ENCODE data around the gene UGT1A4. TPM values are rescaled to one million over a fixed set of nuclear protein-coding genes. Genes with fewer than 3 reads are reported as not detected.

UGT1A4 gene
- total RNA-seq, 1 experiment from 2014 or later: 0.12 TPM

DNA sequence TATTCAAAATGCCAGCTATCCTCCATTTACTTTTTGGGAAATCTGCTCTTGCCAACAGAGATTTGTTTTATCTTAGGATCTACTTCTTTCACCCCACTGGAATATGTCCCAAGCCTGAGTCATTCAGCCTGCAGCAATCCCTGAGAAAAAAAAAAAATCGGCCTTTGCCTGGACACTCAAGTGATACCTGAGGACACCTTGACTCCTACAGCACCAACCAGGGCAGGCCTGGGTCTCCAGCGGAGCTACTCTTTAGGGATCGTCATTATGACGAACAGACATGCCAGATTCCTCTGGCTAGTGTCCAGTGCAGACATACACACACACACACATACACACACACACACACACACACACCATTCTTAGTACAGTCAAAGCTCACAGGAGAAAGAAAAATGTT, 28.1 kb upstream of the UGT1A4 start:
- no peaks in the 10 kb centered on the region for H4K20me1 ChIP-seq (ENCODE audit: insufficient read depth)
- no peak overlapping the region for H2AFZ ChIP-seq (ENCODE audit: low read depth, low read length, poor library complexity, severe bottlenecking)
- intact Hi-C loops (cut with micrococcal nuclease): no loop called here
- no peak overlapping the region for H3K9ac ChIP-seq (ENCODE audit: low read length)
- H3K9me2 ChIP-seq (ENCODE audit: insufficient read depth): no peaks in the 10 kb centered on the region
- H3K4me2 ChIP-seq (ENCODE audit: low read length): no peak overlapping the region
- H3K4me3 ChIP-seq (replicated peaks in 1 of 2; ENCODE audit: low read depth in 1 of 2, low read length in 2 of 2): no peak overlapping the region
- TF ChIP-seq POLR2AphosphoS5 (IDR thresholded peaks at IDR 0.05; ENCODE audit: low read depth, low read length) (no peak), RAD21 (IDR thresholded peaks at IDR 0.05; ENCODE audit: low read depth) (no peak), TCF7L2 (IDR thresholded peaks at IDR 0.05; ENCODE audit: borderline replicate concordance, extremely low read depth, insufficient read depth, insufficient read length) (no peak), ELF1 (IDR thresholded peaks at IDR 0.05; ENCODE audit: borderline replicate concordance, low read depth) (no peak), FOSL1 (IDR thresholded peaks at IDR 0.05; ENCODE audit: low read depth) (no peak), ZFX (IDR thresholded peaks at IDR 0.05) (no peak), POLR2A (IDR thresholded peaks at IDR 0.05; ENCODE audit: borderline replicate concordance, extremely low read depth, insufficient read depth, insufficient read length) (no peak), EZH2 (IDR thresholded peaks at IDR 0.05) (no peak), YY1 (IDR thresholded peaks at IDR 0.05; ENCODE audit: extremely low read depth, insufficient replicate concordance, low read depth, low read length) (no peak), EGR1 (IDR thresholded peaks at IDR 0.05; ENCODE audit: low read depth) (no peak)
- TF ChIP-seq, protein P1, sequence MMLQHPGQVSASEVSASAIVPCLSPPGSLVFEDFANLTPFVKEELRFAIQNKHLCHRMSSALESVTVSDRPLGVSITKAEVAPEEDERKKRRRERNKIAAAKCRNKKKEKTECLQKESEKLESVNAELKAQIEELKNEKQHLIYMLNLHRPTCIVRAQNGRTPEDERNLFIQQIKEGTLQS (IDR thresholded peaks at IDR 0.05): no peak
- TF ChIP-seq, protein P2, sequence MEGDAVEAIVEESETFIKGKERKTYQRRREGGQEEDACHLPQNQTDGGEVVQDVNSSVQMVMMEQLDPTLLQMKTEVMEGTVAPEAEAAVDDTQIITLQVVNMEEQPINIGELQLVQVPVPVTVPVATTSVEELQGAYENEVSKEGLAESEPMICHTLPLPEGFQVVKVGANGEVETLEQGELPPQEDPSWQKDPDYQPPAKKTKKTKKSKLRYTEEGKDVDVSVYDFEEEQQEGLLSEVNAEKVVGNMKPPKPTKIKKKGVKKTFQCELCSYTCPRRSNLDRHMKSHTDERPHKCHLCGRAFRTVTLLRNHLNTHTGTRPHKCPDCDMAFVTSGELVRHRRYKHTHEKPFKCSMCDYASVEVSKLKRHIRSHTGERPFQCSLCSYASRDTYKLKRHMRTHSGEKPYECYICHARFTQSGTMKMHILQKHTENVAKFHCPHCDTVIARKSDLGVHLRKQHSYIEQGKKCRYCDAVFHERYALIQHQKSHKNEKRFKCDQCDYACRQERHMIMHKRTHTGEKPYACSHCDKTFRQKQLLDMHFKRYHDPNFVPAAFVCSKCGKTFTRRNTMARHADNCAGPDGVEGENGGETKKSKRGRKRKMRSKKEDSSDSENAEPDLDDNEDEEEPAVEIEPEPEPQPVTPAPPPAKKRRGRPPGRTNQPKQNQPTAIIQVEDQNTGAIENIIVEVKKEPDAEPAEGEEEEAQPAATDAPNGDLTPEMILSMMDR (IDR thresholded peaks at IDR 0.05 in 2 of 3, conservative IDR thresholded peaks at IDR 0.05 in 1 of 3; ENCODE audit: borderline replicate concordance in 1 of 3, insufficient read depth in 1 of 3, low read depth in 2 of 3, low read length in 2 of 3): no peak
- TF ChIP-seq, protein P3, sequence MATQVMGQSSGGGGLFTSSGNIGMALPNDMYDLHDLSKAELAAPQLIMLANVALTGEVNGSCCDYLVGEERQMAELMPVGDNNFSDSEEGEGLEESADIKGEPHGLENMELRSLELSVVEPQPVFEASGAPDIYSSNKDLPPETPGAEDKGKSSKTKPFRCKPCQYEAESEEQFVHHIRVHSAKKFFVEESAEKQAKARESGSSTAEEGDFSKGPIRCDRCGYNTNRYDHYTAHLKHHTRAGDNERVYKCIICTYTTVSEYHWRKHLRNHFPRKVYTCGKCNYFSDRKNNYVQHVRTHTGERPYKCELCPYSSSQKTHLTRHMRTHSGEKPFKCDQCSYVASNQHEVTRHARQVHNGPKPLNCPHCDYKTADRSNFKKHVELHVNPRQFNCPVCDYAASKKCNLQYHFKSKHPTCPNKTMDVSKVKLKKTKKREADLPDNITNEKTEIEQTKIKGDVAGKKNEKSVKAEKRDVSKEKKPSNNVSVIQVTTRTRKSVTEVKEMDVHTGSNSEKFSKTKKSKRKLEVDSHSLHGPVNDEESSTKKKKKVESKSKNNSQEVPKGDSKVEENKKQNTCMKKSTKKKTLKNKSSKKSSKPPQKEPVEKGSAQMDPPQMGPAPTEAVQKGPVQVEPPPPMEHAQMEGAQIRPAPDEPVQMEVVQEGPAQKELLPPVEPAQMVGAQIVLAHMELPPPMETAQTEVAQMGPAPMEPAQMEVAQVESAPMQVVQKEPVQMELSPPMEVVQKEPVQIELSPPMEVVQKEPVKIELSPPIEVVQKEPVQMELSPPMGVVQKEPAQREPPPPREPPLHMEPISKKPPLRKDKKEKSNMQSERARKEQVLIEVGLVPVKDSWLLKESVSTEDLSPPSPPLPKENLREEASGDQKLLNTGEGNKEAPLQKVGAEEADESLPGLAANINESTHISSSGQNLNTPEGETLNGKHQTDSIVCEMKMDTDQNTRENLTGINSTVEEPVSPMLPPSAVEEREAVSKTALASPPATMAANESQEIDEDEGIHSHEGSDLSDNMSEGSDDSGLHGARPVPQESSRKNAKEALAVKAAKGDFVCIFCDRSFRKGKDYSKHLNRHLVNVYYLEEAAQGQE (IDR thresholded peaks at IDR 0.05; ENCODE audit: low read depth): no peak
- TF ChIP-seq, protein P4, sequence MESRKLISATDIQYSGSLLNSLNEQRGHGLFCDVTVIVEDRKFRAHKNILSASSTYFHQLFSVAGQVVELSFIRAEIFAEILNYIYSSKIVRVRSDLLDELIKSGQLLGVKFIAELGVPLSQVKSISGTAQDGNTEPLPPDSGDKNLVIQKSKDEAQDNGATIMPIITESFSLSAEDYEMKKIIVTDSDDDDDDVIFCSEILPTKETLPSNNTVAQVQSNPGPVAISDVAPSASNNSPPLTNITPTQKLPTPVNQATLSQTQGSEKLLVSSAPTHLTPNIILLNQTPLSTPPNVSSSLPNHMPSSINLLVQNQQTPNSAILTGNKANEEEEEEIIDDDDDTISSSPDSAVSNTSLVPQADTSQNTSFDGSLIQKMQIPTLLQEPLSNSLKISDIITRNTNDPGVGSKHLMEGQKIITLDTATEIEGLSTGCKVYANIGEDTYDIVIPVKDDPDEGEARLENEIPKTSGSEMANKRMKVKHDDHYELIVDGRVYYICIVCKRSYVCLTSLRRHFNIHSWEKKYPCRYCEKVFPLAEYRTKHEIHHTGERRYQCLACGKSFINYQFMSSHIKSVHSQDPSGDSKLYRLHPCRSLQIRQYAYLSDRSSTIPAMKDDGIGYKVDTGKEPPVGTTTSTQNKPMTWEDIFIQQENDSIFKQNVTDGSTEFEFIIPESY (IDR thresholded peaks at IDR 0.05; ENCODE audit: extremely low read depth, insufficient replicate concordance, low read length): no peak
- H3K36me3 ChIP-seq (ENCODE audit: control insufficient read depth in 1 of 2, insufficient read depth in 2 of 2, low read length in 2 of 2): no peaks in the 10 kb centered on the region
- ChIA-PET CTCF (no interaction called here), POLR2A (no interaction called here), RAD21 (ENCODE audit: low non-redundant PET in 1 of 2, low total read pairs in 2 of 2, uncharacterized antibody in 2 of 2, unreplicated experiment in 2 of 2) (no interaction called here)
- no peaks in the 10 kb centered on the region for H3K79me2 ChIP-seq (ENCODE audit: insufficient read depth, low read length)
- H3K9me3 ChIP-seq (ENCODE audit: control insufficient read depth in 1 of 2, insufficient read depth in 1 of 2, low read depth in 1 of 2, low read length in 2 of 2): no peaks in the 10 kb centered on the region
- DNase-seq (ENCODE audit: low read depth, low spot score): no peak
- no peaks in the 10 kb centered on the region for H3K27me3 ChIP-seq (ENCODE audit: insufficient read depth, low read length)
- no TSS peak for BruUV-seq (replicated peaks)
- H3K27ac ChIP-seq (ENCODE audit: low read depth, low read length): no peak overlapping the region
- H3K4me1 ChIP-seq (ENCODE audit: control insufficient read depth in 1 of 2, insufficient read depth in 2 of 2, low read length in 2 of 2): no peaks in the 10 kb centered on the region
- ATAC-seq: no peak

Measured in HCT116 (cell line).